DND-41 (cell line): ENCODE results near the gene MLYCD.

Experiments used
- ATAC-seq: fragments of 200-7000 bp; cut with Tn5 transposase; 3 replicates; pipeline ENCODE4 v1.9.1; 2021; ENCODE audit warnings: low read depth; ENCODE audit not compliant: insufficient read depth
- DNase-seq: peaks from one replicate; pipeline ENCODE4 v3.0.0-alpha.2; 2020
- H2AFZ ChIP-seq: 2 replicates; pipeline ENCODE4 v1.6.0; 2012; ENCODE audit warnings: low read depth, low read length
- H3K27ac ChIP-seq: 2 replicates; pipeline ENCODE4 v1.5.1; 2012; ENCODE audit warnings: low read length, inconsistent platforms
- H3K27me3 ChIP-seq: fragments of 200-600 bp; sonication (generic); 2 replicates; pipeline ENCODE4 v1.6.0; 2012; ENCODE audit warnings: low read length, mild to moderate bottlenecking, inconsistent platforms; ENCODE audit not compliant: insufficient read depth, poor library complexity
- H3K36me3 ChIP-seq: 2 replicates; pipeline ENCODE4 v1.5.1; 2012; ENCODE audit warnings: low read length, inconsistent platforms; ENCODE audit not compliant: insufficient read depth
- H3K4me1 ChIP-seq: 2 replicates; pipeline ENCODE4 v1.5.1; 2012; ENCODE audit warnings: mild to moderate bottlenecking, low read length; ENCODE audit not compliant: insufficient read depth
- H3K4me2 ChIP-seq: 2 replicates; pipeline ENCODE4 v1.6.0; 2012; ENCODE audit warnings: mild to moderate bottlenecking, moderate library complexity, low read length, inconsistent platforms; ENCODE audit not compliant: insufficient read depth
- H3K4me3 ChIP-seq, 2 experiments: fragments of 200-600 bp in 1 of 2; shearing (Covaris generic) in 1 of 2; 2 replicates each; pipeline ENCODE4 v1.5.1; 2012 to 2016; ENCODE audit warnings: inconsistent platforms in 2 of 2, low read length in 2 of 2, mild to moderate bottlenecking in 2 of 2, low read depth in 1 of 2, moderate library complexity in 1 of 2
- H3K79me2 ChIP-seq: 2 replicates; pipeline ENCODE4 v1.6.0; 2012; ENCODE audit warnings: low read length, inconsistent platforms; ENCODE audit not compliant: insufficient read depth
- H3K9ac ChIP-seq: 2 replicates; pipeline ENCODE4 v1.6.0; 2012; ENCODE audit warnings: low read depth, mild to moderate bottlenecking, inconsistent platforms, low read length, moderate library complexity
- H3K9me3 ChIP-seq: 2 replicates; pipeline ENCODE4 v1.5.1; 2012; ENCODE audit warnings: low read length, moderate library complexity, mild to moderate bottlenecking, inconsistent platforms; ENCODE audit not compliant: insufficient read depth, severe bottlenecking
- H4K20me1 ChIP-seq: 2 replicates; pipeline ENCODE4 v1.6.0; 2012; ENCODE audit warnings: low read length; ENCODE audit not compliant: insufficient read depth
- CTCF ChIP-seq: IDR thresholded peaks from 2 replicates; pipeline ENCODE4 v1.5.1; 2012; ENCODE audit warnings: borderline replicate concordance, low read length, moderate library complexity, mild to moderate bottlenecking; ENCODE audit not compliant: poor library complexity, severe bottlenecking; ENCODE audit errors: extremely low read depth
- EZH2 ChIP-seq: IDR thresholded peaks from 3 replicates; pipeline ENCODE4 v1.6.1; 2012; ENCODE audit warnings: borderline replicate concordance, low read depth, mild to moderate bottlenecking, moderate library complexity, low read length, inconsistent platforms; ENCODE audit not compliant: severe bottlenecking

Gene MLYCD

GRCh38 chr16:83912519-83913244 is 13.8 kb downstream of the MLYCD start:
- no peak for ATAC-seq
- no peak overlapping the region for H3K9ac ChIP-seq
- no peak overlapping the region for H3K4me3 ChIP-seq
- H3K4me1 ChIP-seq = no peaks in the 10 kb centered on the region
- no peak for TF ChIP-seq CTCF
- no peak for TF ChIP-seq EZH2
- H3K4me2 ChIP-seq = no peak overlapping the region
- no peaks in the 10 kb centered on the region for H3K79me2 ChIP-seq
- no peaks in the 10 kb centered on the region for H3K27me3 ChIP-seq
- peaks cover 62% of the 10 kb centered on the region for H3K36me3 ChIP-seq
- no peak for DNase-seq
- peaks cover 6% of the 10 kb centered on the region; the same call in 1 of the 2 replicates for H4K20me1 ChIP-seq
- no peak overlapping the region for H2AFZ ChIP-seq
- no peak overlapping the region for H3K27ac ChIP-seq
- H3K9me3 ChIP-seq = no peaks in the 10 kb centered on the region

GRCh38 chr16:83913245-83913633 is 14.3 kb downstream of the MLYCD start:
- no peak overlapping the region for H3K9ac ChIP-seq
- no peaks in the 10 kb centered on the region for H3K4me1 ChIP-seq
- TF ChIP-seq EZH2 = no peak
- TF ChIP-seq CTCF = no peak
- ATAC-seq (no peak), DNase-seq (no peak)
- H3K27ac ChIP-seq = no peak overlapping the region
- no peaks in the 10 kb centered on the region for H3K9me3 ChIP-seq
- H3K27me3 ChIP-seq = no peaks in the 10 kb centered on the region
- peaks cover 6% of the 10 kb centered on the region; the same call in 1 of the 2 replicates for H4K20me1 ChIP-seq
- H3K4me3 ChIP-seq = no peak overlapping the region
- H2AFZ ChIP-seq = no peak overlapping the region
- H3K4me2 ChIP-seq = no peak overlapping the region
- no peaks in the 10 kb centered on the region for H3K79me2 ChIP-seq
- H3K36me3 ChIP-seq = peaks cover 66% of the 10 kb centered on the region

- Histone ChIP-seq H2AFZ (no peak overlapping the region), H3K36me3 (peaks cover 66% of the 10 kb centered on the region), H3K9ac (no peak overlapping the region), H3K27ac (no peak overlapping the region), H3K27me3 (no peaks in the 10 kb centered on the region), H3K79me2 (no peaks in the 10 kb centered on the region), H4K20me1 (peaks cover 9% of the 10 kb centered on the region; the same call in 1 of the 2 replicates), H3K4me1 (no peaks in the 10 kb centered on the region), H3K9me3 (no peaks in the 10 kb centered on the region), H3K4me2 (no peak overlapping the region), H3K4me3 (no peak overlapping the region)
- TF ChIP-seq CTCF (no peak), EZH2 (no peak)
- DNase-seq (no peak), ATAC-seq (no peak)
Measured at GRCh38 chr16:83914091-83914710, 15.3 kb downstream of the MLYCD start.
